BJ (cell line): ENCODE measurements around the gene DIPK1B. TPM values are rescaled to one million over a fixed set of nuclear protein-coding genes. Genes with fewer than 3 reads are reported as not detected.

Experiments used
- CTCF ChIA-PET: fragments of 350-600 bp; formaldehyde crosslinking; extraction: SDS; loops from one replicate; lab custom pipeline; 2021; ENCODE audit warnings: antibody characterized with exemption, inconsistent platforms; lab: Yijun Ruan, JAX
- POLR2A ChIA-PET: fragments of 300-600 bp; sonication (Branson Sonifier 250); formaldehyde crosslinking; extraction: SDS; loops from one replicate; lab custom pipeline; 2021; ENCODE audit warnings: antibody characterized with exemption; lab: Charles Lee
- DNase-seq: peaks from one replicate; pipeline ENCODE4 v3.0.0-alpha.2; 2011; ENCODE audit warnings: low read depth
- H3K27me3 ChIP-seq: 2 replicates; pipeline ENCODE4 v1.6.0; 2011; ENCODE audit warnings: low read length; ENCODE audit not compliant: control insufficient read depth, insufficient read depth
- H3K36me3 ChIP-seq: 2 replicates; pipeline ENCODE4 v1.5.1; 2011; ENCODE audit warnings: low read length; ENCODE audit not compliant: control insufficient read depth, insufficient read depth
- H3K4me3 ChIP-seq: 2 replicates; pipeline ENCODE4 v1.5.1; 2011; ENCODE audit warnings: low read depth, mild to moderate bottlenecking, control low read depth, low read length
- polyA plus RNA-seq: library from polyadenylated mRNA; depleted of rRNA; stranded (reverse); fragments of >200 nt; gene quantifications from 2 replicates; pipeline ENCODE4 v1.2.3, GENCODE V29; 2011
- TF ChIP-seq, protein P1 (sequence below): IDR thresholded peaks from 2 replicates; pipeline ENCODE4 v1.5.1; 2011; ENCODE audit warnings: low read depth, mild to moderate bottlenecking, control low read depth, inconsistent platforms, low read length, moderate library complexity; ENCODE audit not compliant: insufficient read depth

Gene DIPK1B
- polyA plus RNA-seq, 1 experiment = 0.42 TPM

DNA sequence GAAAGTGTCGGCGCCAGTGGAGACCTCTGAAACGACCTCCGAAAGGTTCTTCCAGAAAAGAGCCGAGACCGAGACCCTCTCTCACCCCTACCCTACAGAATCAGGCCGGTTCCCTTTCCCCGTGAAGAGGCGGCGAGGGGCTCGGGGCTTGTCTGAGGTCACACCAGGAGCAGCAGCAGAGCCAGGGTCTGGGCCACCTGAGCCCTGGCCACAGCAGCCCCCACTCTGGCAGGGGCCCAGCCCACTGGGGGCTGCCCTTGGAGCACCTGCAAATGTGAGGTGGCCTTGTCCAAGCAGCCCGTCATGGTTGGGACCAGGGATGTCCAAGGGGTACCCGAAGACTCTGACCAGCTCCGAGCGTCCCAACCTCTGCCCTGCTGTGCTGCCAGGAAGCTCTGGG lies 34.3 kb upstream of the DIPK1B start:
- ChIA-PET POLR2A (no interaction called here), CTCF (interaction anchor here (0.9 kb wide), 1 partner anchor 193 kb away, joined by 4 read pairs; no protein-coding TSS in a partner anchor)
- TF ChIP-seq, protein P1, sequence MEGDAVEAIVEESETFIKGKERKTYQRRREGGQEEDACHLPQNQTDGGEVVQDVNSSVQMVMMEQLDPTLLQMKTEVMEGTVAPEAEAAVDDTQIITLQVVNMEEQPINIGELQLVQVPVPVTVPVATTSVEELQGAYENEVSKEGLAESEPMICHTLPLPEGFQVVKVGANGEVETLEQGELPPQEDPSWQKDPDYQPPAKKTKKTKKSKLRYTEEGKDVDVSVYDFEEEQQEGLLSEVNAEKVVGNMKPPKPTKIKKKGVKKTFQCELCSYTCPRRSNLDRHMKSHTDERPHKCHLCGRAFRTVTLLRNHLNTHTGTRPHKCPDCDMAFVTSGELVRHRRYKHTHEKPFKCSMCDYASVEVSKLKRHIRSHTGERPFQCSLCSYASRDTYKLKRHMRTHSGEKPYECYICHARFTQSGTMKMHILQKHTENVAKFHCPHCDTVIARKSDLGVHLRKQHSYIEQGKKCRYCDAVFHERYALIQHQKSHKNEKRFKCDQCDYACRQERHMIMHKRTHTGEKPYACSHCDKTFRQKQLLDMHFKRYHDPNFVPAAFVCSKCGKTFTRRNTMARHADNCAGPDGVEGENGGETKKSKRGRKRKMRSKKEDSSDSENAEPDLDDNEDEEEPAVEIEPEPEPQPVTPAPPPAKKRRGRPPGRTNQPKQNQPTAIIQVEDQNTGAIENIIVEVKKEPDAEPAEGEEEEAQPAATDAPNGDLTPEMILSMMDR = no peak
- Histone ChIP-seq H3K27me3 (no peaks in the 10 kb centered on the region), H3K4me3 (no peak overlapping the region), H3K36me3 (peaks cover 16% of the 10 kb centered on the region)
- DNase-seq = no peak

DNA sequence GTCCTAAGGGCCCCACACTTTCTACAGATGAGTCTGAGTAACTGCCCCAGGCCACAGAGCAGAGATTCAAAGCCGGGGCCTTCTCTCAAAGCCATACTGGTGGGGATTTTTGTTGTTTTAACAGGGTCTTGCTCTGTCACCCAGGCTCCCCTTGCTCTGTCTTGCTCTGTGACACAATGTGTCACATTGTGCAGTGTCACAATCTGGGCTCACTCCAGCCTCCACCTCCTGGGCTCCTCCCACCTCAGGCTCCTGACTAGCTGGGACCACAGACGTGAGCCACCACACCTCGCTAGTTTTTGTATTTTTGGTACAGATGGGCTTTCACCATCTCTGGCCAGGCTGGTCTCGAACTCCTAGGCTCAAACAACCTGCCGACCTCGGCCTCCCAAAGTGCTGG lies 33.7 kb upstream of the DIPK1B start:
- ChIA-PET CTCF (interaction anchor here (0.9 kb wide), 1 partner anchor 194 kb away, joined by 4 read pairs; no protein-coding TSS in a partner anchor), POLR2A (no interaction called here)
- no peak overlapping the region for H3K4me3 ChIP-seq

DNA sequence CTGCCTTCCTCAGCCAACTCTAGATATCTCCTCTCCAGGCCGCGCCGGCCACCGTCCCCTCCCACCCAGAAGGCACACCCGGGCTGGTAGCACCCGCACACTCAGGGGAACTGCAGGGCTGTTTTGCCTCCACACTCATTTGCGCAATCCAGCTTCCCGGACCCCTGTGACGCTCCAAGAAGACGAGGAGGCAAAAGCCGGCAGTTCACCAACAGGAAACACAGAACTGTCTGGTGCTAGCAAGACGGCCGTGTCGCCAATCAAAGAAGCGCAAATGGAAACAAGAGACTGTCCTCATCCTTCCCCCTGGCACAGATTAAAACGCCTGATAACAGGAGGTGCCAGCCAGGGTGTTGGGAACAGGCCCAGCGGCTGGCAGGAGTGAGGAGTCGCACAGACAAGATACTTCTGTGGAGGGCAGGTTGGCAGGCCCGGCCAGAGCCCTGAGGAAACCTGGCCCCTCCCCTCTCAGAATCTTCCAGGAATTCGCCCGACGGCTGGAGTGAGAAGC lies 32.9 kb upstream of the DIPK1B start:
- H3K36me3 ChIP-seq = peaks cover 6% of the 10 kb centered on the region
- TF ChIP-seq, protein P1 = no peak
- ChIA-PET CTCF (no interaction called here), POLR2A (no interaction called here)
- H3K27me3 ChIP-seq = no peaks in the 10 kb centered on the region
- no peak for DNase-seq
- no peak overlapping the region for H3K4me3 ChIP-seq

More for the DNA sequence above, 33.7 kb upstream of the DIPK1B start:
- peaks cover 10% of the 10 kb centered on the region for H3K36me3 ChIP-seq
- no peak for DNase-seq
- no peaks in the 10 kb centered on the region for H3K27me3 ChIP-seq
- TF ChIP-seq, protein P1 = no peak

DNA sequence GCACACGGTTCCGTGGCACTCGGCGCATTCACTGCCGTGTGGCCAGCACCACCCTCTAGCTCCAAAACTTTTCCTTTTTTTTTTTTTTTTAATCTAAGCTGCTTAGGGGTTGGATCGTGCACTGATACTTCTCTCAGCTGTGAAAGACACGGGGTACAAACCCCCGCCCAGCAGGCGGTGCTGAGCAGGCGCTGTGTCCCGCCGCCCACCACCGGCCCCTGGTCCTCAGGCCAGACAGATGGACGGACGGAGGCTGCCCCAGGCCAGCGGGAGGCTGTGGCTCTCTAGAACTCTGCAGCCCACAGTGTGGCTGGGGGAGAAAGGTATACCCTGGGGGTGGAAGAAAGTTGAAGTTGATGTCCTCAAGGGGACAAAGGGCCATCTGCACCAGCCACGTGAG lies 31.3 kb upstream of the DIPK1B start:
- TF ChIP-seq, protein P1 = no peak
- Histone ChIP-seq H3K36me3 (peaks cover 4% of the 10 kb centered on the region), H3K4me3 (no peak overlapping the region), H3K27me3 (no peaks in the 10 kb centered on the region)
- ChIA-PET CTCF (interaction anchor here (1.5 to 5.0 kb wide), 2 partner anchors 9 to 13 kb away, joined by 4 to 47 read pairs; no protein-coding TSS in a partner anchor), POLR2A (no interaction called here)
- DNase-seq = no peak

DNA sequence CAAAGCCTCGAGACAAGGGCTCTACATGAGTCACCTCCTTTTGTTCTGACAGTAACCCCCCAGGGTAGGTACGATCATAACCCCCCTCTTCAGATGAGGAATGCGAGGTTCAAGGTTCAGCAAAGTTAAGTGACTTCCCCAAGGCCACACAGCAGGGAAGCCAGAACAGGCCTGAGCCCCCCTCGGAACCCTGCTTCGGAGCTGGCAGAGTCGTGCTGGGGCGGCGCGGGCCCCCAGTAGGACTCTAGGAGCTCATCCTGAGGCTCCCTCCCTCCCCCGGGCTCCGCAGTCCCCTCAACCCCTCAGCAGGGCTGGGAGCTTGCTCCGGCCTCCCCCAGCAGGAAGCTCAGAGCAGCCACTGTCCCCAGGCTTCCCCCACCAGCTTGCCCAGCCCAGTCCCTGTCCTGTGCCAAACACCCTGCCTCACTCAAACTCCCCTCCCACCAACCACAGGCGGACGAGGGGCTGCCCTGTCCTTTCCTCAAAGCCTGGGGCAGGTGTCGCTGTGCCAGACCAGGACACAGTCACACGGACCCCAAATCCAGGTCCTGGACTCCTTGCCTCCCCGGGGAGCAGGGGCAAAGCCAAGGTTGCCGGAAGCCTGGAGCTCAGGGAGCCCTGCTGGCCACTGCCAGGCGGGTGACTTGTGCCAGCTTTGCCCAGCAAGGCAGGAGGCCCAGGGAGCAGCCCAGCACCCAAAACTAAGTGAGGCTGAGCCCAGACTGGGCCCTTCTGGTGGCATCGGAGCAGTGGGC lies 30.2 kb upstream of the DIPK1B start:
- CTCF ChIA-PET = interaction anchor here (0.5 to 5.0 kb wide), 3 partner anchors 10 to 17 kb away, joined by 4 to 47 read pairs (median 6); no protein-coding TSS in a partner anchor
- POLR2A ChIA-PET = no interaction called here

More for the DNA sequence above, 30.2 kb upstream of the DIPK1B start:
- TF ChIP-seq, protein P1 = no peak
- Histone ChIP-seq H3K4me3 (no peak overlapping the region), H3K36me3 (no peaks in the 10 kb centered on the region), H3K27me3 (no peaks in the 10 kb centered on the region)
- DNase-seq = no peak
